GM12878 (cell line): ENCODE results near the gene TNRC6C. TPM values are rescaled to one million over a fixed set of nuclear protein-coding genes. Genes with fewer than 3 reads are reported as not detected.

Source experiments
- ATAC-seq: fragments of 200-7000 bp; cut with Tn5 transposase; 3 replicates; pipeline ENCODE4 v1.9.1; 2020; ENCODE audit warnings: mild to moderate bottlenecking, moderate library complexity
- BruUV-seq: library from RNA; stranded (reverse); fragments of 400-500 nt; replicated peaks from 2 replicates; lab custom pipeline; 2021; lab: Mats Ljungman, UMichigan
- CTCF ChIA-PET: fragments of 300-600 bp; sonication (Branson Sonifier 250); formaldehyde crosslinking; extraction: SDS; loops from one replicate; lab custom pipeline; 2021; ENCODE audit warnings: inconsistent platforms; lab: Yijun Ruan, JAX
- POLR2A ChIA-PET: fragments of 350-600 bp; formaldehyde crosslinking; extraction: SDS; loops from one replicate; lab custom pipeline; 2021; ENCODE audit warnings: inconsistent platforms; lab: Charles Lee
- RAD21 ChIA-PET: fragments of 300-600 bp; sonication (Branson Sonifier 250); formaldehyde crosslinking; loops from one replicate; lab custom pipeline; 2023; ENCODE audit warnings: antibody characterized with exemption; ENCODE audit not compliant: unreplicated experiment; lab: Charles Lee
- SMC1A ChIA-PET: fragments of 300-600 bp; sonication (Branson Sonifier 250); formaldehyde crosslinking; loops from one replicate; lab custom pipeline; 2023; ENCODE audit not compliant: unreplicated experiment, uncharacterized antibody; lab: Charles Lee
- DNase-seq: peaks from one replicate; pipeline ENCODE4 v3.0.0-alpha.2; 2011; ENCODE audit warnings: low read depth, low spot score
- FAIRE-seq: peaks from 3 replicates; lab custom pipeline; 2011; peaks lifted over from hg19 to GRCh38; lab: Jason Lieb, UNC
- H2AFZ ChIP-seq: 2 replicates; pipeline ENCODE4 v1.6.0; 2011; ENCODE audit warnings: low read depth, low read length, control low read depth; ENCODE audit not compliant: control insufficient read depth
- H3K27ac ChIP-seq: 2 replicates; pipeline ENCODE4 v1.5.1; 2011; ENCODE audit warnings: control low read depth; ENCODE audit not compliant: control insufficient read depth, insufficient read depth
- H3K27me3 ChIP-seq, 2 experiments: replicated peaks in 1 of 2; 2 replicates each; pipeline versions ENCODE4 v1.6.0 to v1.6.1; 2011; ENCODE audit warnings: low read length in 1 of 2; ENCODE audit not compliant: control insufficient read depth in 2 of 2, insufficient read depth in 2 of 2
- H3K36me3 ChIP-seq, 2 experiments: 2 replicates each; pipeline ENCODE4 v1.5.1; 2011; ENCODE audit warnings: low read length in 1 of 2; ENCODE audit not compliant: control insufficient read depth in 2 of 2, insufficient read depth in 2 of 2
- H3K4me1 ChIP-seq: 2 replicates; pipeline ENCODE4 v1.6.1; 2011; ENCODE audit warnings: mild to moderate bottlenecking, low read length, moderate library complexity, mixed read lengths; ENCODE audit not compliant: control insufficient read depth, insufficient read depth
- H3K4me2 ChIP-seq: 2 replicates; pipeline ENCODE4 v1.6.0; 2011; ENCODE audit warnings: control low read depth; ENCODE audit not compliant: control insufficient read depth, insufficient read depth
- H3K4me3 ChIP-seq: fragments of 200-600 bp; sonication (generic); 2 replicates; pipeline ENCODE4 v1.5.1; 2016
- H3K79me2 ChIP-seq: 2 replicates; pipeline ENCODE4 v1.6.0; 2011; ENCODE audit warnings: low read length; ENCODE audit not compliant: control insufficient read depth, insufficient read depth
- H3K9ac ChIP-seq: 2 replicates; pipeline ENCODE4 v1.8.0; 2011; ENCODE audit warnings: low read length, control low read depth, mixed read lengths; ENCODE audit not compliant: control insufficient read depth, insufficient read depth
- H3K9me3 ChIP-seq: replicated peaks from 3 replicates; pipeline ENCODE4 v1.5.1; 2011; ENCODE audit warnings: mild to moderate bottlenecking, low read length; ENCODE audit not compliant: control insufficient read depth, insufficient read depth
- H4K20me1 ChIP-seq: 2 replicates; pipeline ENCODE4 v1.6.0; 2011; ENCODE audit not compliant: control insufficient read depth, insufficient read depth
- BHLHE40 ChIP-seq, 2 experiments: fragments of 450-650 bp in 1 of 2; IDR thresholded peaks; 2 replicates each; pipeline ENCODE4 v1.6.1; 2011 to 2017; ENCODE audit warnings: low read depth in 2 of 2, borderline replicate concordance in 1 of 2, improper control_type of control experiment in 1 of 2, low read length in 1 of 2, mild to moderate bottlenecking in 1 of 2
- BMI1 ChIP-seq: fragments of 450-650 bp; IDR thresholded peaks from 2 replicates; pipeline ENCODE4 v1.6.1; 2016; ENCODE audit warnings: mild to moderate bottlenecking, moderate library complexity, borderline replicate concordance
- BRCA1 ChIP-seq: IDR thresholded peaks from 2 replicates; pipeline ENCODE4 v1.6.1; 2011; ENCODE audit warnings: low read depth, low read length, improper control_type of control experiment
- CBFB ChIP-seq: IDR thresholded peaks from 2 replicates; pipeline ENCODE4 v1.6.1; 2016; ENCODE audit warnings: antibody characterized with exemption, low read depth
- CREM ChIP-seq: IDR thresholded peaks from 2 replicates; pipeline ENCODE4 v1.6.1; 2014; ENCODE audit warnings: antibody characterized with exemption, low read depth
- DPF2 ChIP-seq: fragments of 450-650 bp; IDR thresholded peaks from 2 replicates; pipeline ENCODE4 v1.6.1; 2017; ENCODE audit warnings: mild to moderate bottlenecking
- E2F4 ChIP-seq: IDR thresholded peaks from 2 replicates; pipeline ENCODE4 v1.6.1; 2012; ENCODE audit warnings: low read depth, low read length, improper control_type of control experiment
- ELK1 ChIP-seq: IDR thresholded peaks from 2 replicates; pipeline ENCODE4 v1.6.1; 2012; ENCODE audit warnings: low read depth, low read length, improper control_type of control experiment
- FOXM1 ChIP-seq: IDR thresholded peaks from 2 replicates; pipeline ENCODE4 v1.6.1; 2012; ENCODE audit warnings: low read depth, mild to moderate bottlenecking, inconsistent platforms, low read length, moderate library complexity
- GABPA ChIP-seq: IDR thresholded peaks from 2 replicates; pipeline ENCODE4 v1.6.1; 2014; ENCODE audit warnings: antibody characterized with exemption, low read depth, mild to moderate bottlenecking, inconsistent platforms
- HDGF ChIP-seq: fragments of 450-650 bp; IDR thresholded peaks from 2 replicates; pipeline ENCODE4 v1.6.1; 2016; ENCODE audit warnings: antibody characterized with exemption
- NFYB ChIP-seq: IDR thresholded peaks from 2 replicates; pipeline ENCODE4 v1.6.1; 2011; ENCODE audit warnings: low read depth, mild to moderate bottlenecking, low read length, improper control_type of control experiment, moderate library complexity; ENCODE audit not compliant: insufficient read depth
- PBX3 ChIP-seq: IDR thresholded peaks from 2 replicates; pipeline ENCODE4 v1.6.1; 2011; ENCODE audit warnings: mild to moderate bottlenecking, low read depth, low read length, moderate library complexity; ENCODE audit not compliant: insufficient replicate concordance
- SP1 ChIP-seq: IDR thresholded peaks from one replicate; pipeline ENCODE4 v1.6.1; 2011; ENCODE audit warnings: low read depth, low read length
- ZNF217 ChIP-seq: fragments of 450-650 bp; IDR thresholded peaks from 2 replicates; pipeline ENCODE4 v1.6.1; 2017; ENCODE audit warnings: antibody characterized with exemption, mild to moderate bottlenecking
- WGBS: methylation state at CpG from one replicate; pipeline ENCODE4 v1.1.6; 2016; ENCODE audit warnings: low lambda C conversion rate; ENCODE audit not compliant: insufficient replicate concordance, insufficient coverage; ENCODE audit errors: missing lambda C conversion rate; 5-methylcytosine and 5-hydroxymethylcytosine counted together
- in situ Hi-C: fragments of 300-500 bp; cut with MboI; formaldehyde crosslinking; loops from 9 replicates; pipeline ENCODE4 v1.14.3; 2018; ENCODE audit warnings: mixed read lengths
- intact Hi-C: fragments of 100-400 bp; cut with micrococcal nuclease; formaldehyde crosslinking; loops from one replicate; pipeline ENCODE4 v1.14.2; 2022; ENCODE audit not compliant: unreplicated experiment
- polyA plus RNA-seq, 11 experiments: library from polyadenylated mRNA; depleted of rRNA in 4 of 11; unstranded in 6 of 11; stranded (reverse) in 5 of 11; fragments of >200 nt; fragmentation: Nextera tagmentation in 4 of 11; fragmentation: Illumina TruSeq in 1 of 11; extraction: Ambion mirVana in 4 of 11; extraction: Trizol in 1 of 11; gene quantifications; 1 replicate in 1 of 11; 2 replicates in 10 of 11; pipeline versions ENCODE4 v1.2.1 to v1.2.3, GENCODE V29; 2011 to 2016; ENCODE audit warnings: inconsistent platforms in 2 of 11, missing spikeins in 2 of 11, low read depth in 1 of 11
- total RNA-seq, 4 experiments: library from RNA; depleted of rRNA in 3 of 4; stranded (reverse); fragments of >200 nt in 3 of 4; fragmentation: Illumina TruSeq in 1 of 4; extraction: Trizol in 1 of 4; gene quantifications; 2 replicates each; pipeline versions ENCODE4 v1.2.1 to v1.2.3, GENCODE V29; 2013 to 2021

Gene TNRC6C
- total and polyA plus RNA-seq, 10 of the 15 experiments (the other 5 are each of a cell fraction or from before 2014, with no cell fraction given): 0.40 to 6.1 (median 0.96) TPM

- Histone ChIP-seq H3K27ac (no peak overlapping the region), H3K9ac (no peak overlapping the region), H3K4me2 (no peak overlapping the region), H3K4me1 (peaks cover 18% of the 10 kb centered on the region), H3K9me3 (no peaks in the 10 kb centered on the region), H3K79me2 (peaks cover 2% of the 10 kb centered on the region)
- DNase-seq (no peak), ATAC-seq (no peak)
- CTCF ChIA-PET: interaction anchor here (0.6 to 1.3 kb wide), 4 partner anchors 12 to 77 kb away, joined by 3 to 4 read pairs (median 4); no protein-coding TSS in a partner anchor
- SMC1A ChIA-PET: interaction anchor here (1.3 to 1.4 kb wide), 2 partner anchors 24 to 89 kb away, joined by 4 to 5 read pairs; no protein-coding TSS in a partner anchor
- no TSS peak for BruUV-seq
- intact Hi-C loops: no loop called here
- no peak for TF ChIP-seq ELK1
- TF ChIP-seq ZNF217: no peak
- no peak for TF ChIP-seq CBFB
- TF ChIP-seq GABPA: no peak
- TF ChIP-seq DPF2: no peak
- TF ChIP-seq BRCA1: no peak
- TF ChIP-seq BHLHE40 (IDR thresholded peaks at IDR 0.05; ENCODE audit: borderline replicate concordance in 1 of 2, low read depth in 2 of 2, low read length in 1 of 2): no peak
- TF ChIP-seq HDGF: no peak
- no peak for TF ChIP-seq FOXM1
- TF ChIP-seq CREM: no peak
- no peak for TF ChIP-seq BMI1
- TF ChIP-seq SP1: no peak
- no peak for TF ChIP-seq NFYB
- TF ChIP-seq PBX3: no peak
- no peak for TF ChIP-seq E2F4
- TF ChIP-seq, all 136 proteins: peak for 0
- WGBS: over 99% methylated on average over 9 of the region's 9 CpGs
- in situ Hi-C loops: no loop called here
- Histone ChIP-seq H3K36me3 (peaks cover 25 to 26% of the 10 kb centered on the region in 2 experiments), H3K4me3 (no peak overlapping the region), H2AFZ (no peak overlapping the region), H4K20me1 (peaks cover under 1% of the 10 kb centered on the region; the same call in 1 of the 2 replicates), H3K27me3 (no peaks in the 10 kb centered on the region)
- ChIA-PET POLR2A (interaction anchor here (0.6 to 1.0 kb wide), 3 partner anchors 67 to 145 kb away, joined by 3 read pairs; no protein-coding TSS in a partner anchor), RAD21 (interaction anchor here (1.1 to 1.3 kb wide), 2 partner anchors 35 to 129 kb away, joined by 3 read pairs; no protein-coding TSS in a partner anchor)
- FAIRE-seq: no peak
Measured at GRCh38 chr17:78109489-78109761, 150.9 kb downstream of the TNRC6C start.
